WERI-Rb-1 (cell line): Measurements from ENCODE around the gene AGPAT3.

ENCODE experiments used
- DNase-seq: peaks from one replicate; pipeline ENCODE4 v3.0.0-alpha.2; 2020
- H3K27ac ChIP-seq: fragments of 250-450 bp; sonication (Bioruptor Pico); 2 replicates; pipeline ENCODE4 v1.5.1; 2020; ENCODE audit warnings: mild to moderate bottlenecking, moderate library complexity
- H3K27me3 ChIP-seq: fragments of 250-450 bp; sonication (Bioruptor Pico); 2 replicates; pipeline ENCODE4 v1.5.1; 2021; ENCODE audit warnings: mild to moderate bottlenecking, low read depth, moderate library complexity; ENCODE audit not compliant: insufficient read depth, severe bottlenecking
- H3K36me3 ChIP-seq: fragments of 250-450 bp; sonication (Bioruptor Pico); 2 replicates; pipeline ENCODE4 v1.5.1; 2020; ENCODE audit warnings: mild to moderate bottlenecking, moderate library complexity
- H3K4me3 ChIP-seq: 2 replicates; pipeline ENCODE4 v1.5.1; 2011; ENCODE audit warnings: low read depth, mild to moderate bottlenecking, control low read depth, low read length
- H3K9me3 ChIP-seq: fragments of 250-450 bp; sonication (Bioruptor Pico); 2 replicates; pipeline ENCODE4 v1.5.1; 2021; ENCODE audit warnings: mild to moderate bottlenecking, moderate library complexity; ENCODE audit not compliant: severe bottlenecking
- CTCF ChIP-seq: IDR thresholded peaks from 2 replicates; pipeline ENCODE4 v1.5.1; 2011; ENCODE audit warnings: low read depth, mild to moderate bottlenecking, control low read depth, inconsistent platforms, low read length

AGPAT3 gene

DNA sequence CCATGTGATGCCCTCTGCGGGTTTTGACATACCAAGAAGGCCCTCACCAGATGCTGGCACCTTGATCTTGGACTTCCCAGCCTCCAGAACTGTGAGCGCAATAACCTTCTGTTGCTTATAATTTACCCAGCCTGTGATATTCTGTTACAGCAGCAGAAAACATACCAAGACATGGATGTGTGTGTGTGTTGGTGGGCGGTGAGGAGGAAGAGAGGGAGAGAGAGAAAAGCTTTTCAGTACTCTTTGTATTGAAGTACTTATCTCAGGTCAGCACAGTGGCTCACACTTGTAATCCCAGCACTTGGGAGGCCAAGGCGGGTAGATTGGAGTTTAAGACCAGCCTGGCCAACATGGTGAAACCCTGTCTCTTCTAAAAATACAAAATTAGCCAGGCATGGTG lies 170.2 kb downstream of the AGPAT3 start:
- no peaks in the 10 kb centered on the region for H3K9me3 ChIP-seq
- DNase-seq = no peak
- no peak overlapping the region for H3K4me3 ChIP-seq
- no peaks in the 10 kb centered on the region for H3K27me3 ChIP-seq
- peaks cover 61% of the 10 kb centered on the region for H3K36me3 ChIP-seq
- no peak for TF ChIP-seq CTCF
- no peak overlapping the region for H3K27ac ChIP-seq
